Colon (tissue), 2 donors: ENCODE data around the gene TPSAB1.
"Not testable (repeated sequence)": the region's sequence is repeated elsewhere in the genome, so short reads cannot be mapped to it uniquely, and the experiment has no call there.

Experiments
- FAIRE-seq: peaks from 2 replicates; lab custom pipeline; 2012; peaks lifted over from hg19 to GRCh38; lab: Jason Lieb, UNC
- donor health status: control.
- donor health status: control.

Gene TPSAB1

DNA sequence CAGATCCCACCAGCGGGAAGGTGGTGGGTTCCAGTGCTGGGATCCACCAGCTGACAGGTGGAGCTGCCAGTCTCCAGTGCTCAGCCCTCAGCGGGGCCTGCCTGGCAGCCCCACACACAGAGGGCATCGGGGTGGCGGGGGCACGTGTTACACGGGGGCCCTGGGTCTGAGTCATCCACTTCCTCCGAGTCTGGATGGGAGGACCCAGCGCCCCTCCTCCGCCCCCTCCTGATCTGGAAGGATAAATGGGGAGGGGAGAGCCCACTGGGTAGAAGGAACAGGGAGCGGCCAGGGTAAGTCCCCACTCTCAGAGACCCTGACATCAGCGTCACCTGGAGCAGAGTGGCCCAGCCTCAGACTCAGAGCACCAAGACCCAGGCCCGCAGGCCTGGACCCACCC lies at the start of gene TPSAB1:
Gene TPSAB1, plus strand, starts transcription at position 270 of the 400 bp plus-strand sequence. CDS start 234 bp downstream, outside the sequence.
- not testable (repeated sequence) for FAIRE-seq

DNA sequence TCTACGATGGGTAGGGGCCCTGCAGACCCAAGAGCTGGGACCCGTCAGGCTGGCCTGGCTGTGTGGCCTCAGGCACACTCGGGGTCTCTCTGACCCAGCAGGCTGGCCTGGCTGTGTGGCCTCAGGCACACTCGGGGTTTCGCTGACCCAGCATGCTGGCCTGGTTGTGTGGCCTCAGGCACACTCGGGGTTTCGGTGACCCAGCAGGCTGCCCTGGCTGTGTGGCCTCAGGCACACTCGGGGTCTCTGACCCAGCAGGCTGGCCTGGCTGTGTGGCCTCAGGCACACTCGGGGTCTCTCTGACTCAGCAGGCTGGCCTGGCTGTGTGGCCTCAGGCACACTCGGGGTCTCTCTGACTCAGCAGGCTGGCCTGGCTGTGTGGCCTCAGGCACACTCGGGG lies 49.7 kb upstream of the TPSAB1 start:
- not testable (repeated sequence) for FAIRE-seq

DNA sequence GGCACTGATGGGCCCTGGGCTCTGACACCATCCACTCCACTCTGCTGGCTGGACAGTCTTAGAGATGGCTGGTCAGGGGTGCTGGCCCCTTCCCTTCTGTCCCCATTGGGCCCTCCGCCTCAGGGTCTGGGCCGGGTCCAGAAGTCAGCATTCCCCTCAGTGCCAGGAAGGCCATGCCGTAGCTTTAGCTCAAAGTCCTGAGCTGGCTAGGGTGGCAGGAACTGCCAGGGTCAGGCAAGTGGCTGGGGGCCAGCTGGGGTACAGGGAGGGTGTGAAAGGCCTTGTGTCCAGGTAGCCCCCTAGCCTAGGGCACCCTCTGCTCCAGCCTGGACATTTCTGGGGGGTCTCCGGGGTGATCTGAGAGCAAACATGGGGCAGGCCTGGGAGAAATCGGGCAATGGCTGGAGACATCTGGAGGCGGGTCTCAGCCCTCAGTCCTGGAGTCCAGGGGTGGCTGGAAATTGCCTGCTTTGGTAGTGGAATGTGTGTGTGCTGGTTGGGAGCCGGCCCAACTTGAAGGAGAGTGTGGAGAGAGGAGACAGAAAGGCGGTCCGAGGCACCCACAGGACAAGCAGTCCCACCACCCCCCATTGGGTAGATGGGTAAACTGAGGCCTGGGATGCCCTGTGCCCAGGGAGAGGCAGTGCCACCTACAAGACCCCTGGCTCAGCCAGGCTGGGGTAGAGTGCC lies 48.0 kb upstream of the TPSAB1 start:
- no peak for FAIRE-seq

DNA sequence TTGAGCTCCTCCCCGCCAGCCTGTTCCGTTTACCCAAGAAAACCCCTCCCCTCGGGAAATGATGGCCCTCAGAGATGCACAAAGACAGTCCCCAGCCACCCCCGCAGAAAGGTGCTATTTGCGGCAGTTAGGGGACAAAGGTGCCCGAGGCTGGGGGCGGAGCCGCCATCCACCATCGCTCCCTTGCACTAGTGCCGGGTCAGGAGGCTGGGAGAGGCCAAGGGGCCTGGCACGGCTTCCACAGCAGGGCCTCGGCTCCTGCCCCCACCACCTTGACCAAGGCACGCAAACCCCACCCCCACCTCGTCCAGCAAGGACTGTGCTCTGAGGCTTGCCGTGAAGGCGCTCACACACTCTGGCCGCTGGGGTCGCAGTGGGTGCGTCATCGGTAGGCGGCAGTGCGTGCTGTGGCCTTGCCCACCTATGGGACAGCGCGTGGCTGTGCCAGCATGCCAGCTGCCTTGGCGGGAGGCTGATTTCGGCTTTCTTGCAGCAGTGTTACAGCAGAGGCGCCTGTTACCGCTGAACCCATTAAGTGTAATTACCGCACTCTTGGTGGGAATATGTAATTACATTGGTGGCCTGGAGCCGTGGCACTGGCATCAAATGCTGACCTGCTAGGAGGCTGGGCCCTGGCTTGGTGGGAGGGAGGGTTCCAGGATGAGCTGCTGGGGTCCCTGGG lies 47.2 kb upstream of the TPSAB1 start:
- no peak for FAIRE-seq

DNA sequence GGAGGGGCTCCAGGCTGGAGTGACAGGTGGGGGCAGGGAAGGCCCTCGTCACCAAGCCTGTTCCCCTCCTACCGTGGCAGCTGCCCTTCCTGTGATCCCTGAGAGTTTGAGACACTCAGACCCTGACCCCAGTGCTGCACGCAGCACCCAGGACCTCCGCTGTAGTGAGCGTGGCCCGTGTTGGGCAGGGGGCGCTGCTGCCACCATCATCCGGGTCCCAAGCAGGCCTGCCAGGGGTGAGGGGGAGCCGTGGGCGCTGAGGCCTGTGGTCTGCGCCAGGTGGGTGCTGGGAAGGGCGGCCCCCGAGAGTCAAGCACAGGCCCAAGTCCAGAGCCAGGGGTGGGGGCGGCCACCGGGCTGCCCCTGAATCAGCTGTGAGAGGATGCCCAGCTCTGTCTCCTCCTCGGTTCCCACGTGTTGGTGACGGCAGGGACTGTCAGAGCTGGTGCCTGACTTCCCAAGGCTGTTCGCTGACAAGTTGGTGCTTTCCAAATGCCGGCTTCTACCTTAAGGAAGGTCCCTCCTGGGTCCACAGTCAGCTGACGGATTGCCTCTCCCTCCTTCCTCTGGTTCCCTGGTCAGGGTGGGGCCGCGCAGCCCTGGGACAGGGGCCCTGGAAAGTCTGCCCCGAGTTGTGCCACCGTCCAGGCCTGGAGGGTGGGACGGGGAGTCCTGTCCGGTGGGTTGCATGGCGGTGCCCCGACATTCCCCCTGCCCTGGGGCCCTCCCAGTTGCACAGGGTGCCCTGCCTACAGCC lies 46.5 kb upstream of the TPSAB1 start:
- FAIRE-seq = no peak

DNA sequence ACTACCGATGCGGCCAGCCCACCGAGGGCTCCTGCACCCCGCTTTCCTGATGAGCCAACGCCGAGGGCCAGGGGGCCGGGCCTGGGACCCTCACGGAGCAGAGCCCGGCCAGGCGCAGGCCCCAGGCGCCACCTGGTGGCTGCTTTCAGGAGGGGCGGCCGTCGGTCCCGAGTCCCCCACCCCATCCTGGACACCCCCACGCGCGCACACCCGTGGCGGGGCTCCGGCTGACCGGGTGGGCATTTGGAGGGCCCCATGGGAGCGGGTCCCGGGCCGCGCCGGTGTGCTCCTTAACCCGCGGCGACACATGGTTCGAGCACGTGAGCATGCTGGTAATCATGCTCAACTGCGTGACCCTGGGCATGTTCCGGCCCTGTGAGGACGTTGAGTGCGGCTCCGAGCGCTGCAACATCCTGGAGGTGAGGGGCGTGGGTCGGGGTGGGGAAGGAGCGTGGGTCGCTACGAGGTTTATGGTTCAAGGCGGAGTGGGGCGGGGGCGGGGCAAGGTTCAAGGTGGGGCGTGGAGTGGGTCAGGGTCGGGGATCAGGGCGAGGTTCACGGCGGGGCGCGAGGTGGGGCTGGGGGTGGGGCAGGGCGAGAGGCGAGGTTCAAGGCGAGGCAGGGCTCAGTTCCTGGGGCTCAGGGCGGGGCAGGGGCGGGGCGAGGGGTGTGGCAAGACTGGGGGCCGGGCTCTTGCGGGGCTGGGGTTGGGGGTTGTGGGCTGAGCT lies 45.7 kb upstream of the TPSAB1 start:
- FAIRE-seq = no peak

DNA sequence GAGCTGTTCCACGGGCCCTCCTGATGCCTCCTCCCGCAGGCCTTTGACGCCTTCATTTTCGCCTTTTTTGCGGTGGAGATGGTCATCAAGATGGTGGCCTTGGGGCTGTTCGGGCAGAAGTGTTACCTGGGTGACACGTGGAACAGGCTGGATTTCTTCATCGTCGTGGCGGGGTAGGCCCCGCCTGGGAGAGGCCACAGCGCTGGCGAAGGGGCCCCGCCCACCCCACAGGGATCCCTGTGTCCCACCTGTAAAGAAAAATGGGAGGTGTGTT lies 45.2 kb upstream of the TPSAB1 start:
- no peak for FAIRE-seq

DNA sequence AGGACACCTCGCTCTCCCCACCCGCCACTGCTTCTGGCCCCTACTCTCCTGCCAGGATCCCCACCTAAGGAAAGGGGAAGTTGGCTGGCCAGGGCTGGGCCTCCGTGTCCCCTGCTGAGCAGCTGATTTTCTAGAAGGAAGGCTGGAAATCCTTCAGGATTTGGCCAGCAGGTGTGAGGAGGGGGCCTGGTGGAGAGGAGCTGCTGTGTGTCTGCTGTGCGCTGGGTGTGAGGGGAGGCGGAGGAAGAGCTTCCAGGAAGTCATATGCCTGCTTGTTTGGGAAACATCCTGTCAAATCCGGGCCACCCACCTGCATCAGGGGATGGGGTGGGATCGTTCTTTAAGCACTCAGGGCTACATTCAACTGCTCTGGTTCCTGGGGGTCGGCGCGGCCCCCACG lies 44.0 kb upstream of the TPSAB1 start:
- FAIRE-seq = no peak

DNA sequence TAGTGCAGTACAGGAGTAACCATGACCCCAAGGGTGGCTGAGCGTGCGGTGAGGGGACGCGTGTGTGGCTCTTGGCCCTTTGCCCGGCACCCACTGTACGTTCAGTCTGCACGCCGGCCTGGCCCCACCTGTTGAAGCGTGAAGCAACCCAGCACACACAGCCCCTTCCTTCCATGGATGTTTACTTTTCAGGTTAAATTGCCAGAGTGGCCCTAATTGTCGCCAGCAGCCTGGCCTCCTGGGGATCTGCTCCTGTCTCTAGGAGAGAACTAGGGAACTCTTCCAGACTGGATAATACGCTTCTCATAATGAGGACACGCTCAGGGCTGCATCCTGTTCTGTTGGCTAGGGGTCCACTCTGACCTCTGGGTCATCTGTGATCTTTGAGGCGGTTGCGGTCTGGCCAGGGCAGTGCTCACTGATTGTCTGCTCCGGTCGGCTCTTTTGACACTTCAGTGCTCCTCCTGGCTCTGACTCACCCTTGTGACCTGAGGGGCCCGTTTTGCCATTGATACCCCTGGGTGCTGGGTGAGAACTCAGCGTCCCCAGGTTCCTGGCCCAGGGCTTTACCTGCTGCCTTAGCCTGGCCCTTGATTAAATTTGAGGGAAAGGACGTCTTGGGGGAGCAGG lies 43.2 kb upstream of the TPSAB1 start:
- FAIRE-seq = no peak

DNA sequence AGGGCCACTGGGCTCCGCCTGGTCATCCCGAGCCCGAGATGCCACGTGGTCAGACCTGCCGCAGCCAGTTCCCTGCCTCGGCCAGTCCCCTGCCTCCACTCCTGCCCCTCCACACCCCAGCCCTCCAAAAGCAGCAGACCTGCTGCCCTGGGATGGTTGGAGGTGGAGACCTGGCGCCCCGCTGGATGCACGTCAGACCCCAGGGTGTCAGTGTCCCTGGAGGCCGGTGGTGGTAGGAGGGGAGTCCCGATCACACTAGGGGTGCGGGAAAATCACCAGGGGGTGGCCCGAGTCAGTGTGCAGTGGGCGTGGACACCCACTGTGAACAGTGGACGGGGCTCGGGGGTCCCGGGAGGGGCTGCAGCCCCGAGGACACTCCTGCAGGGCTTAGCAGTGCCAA lies 42.3 kb upstream of the TPSAB1 start:
- no peak for FAIRE-seq

DNA sequence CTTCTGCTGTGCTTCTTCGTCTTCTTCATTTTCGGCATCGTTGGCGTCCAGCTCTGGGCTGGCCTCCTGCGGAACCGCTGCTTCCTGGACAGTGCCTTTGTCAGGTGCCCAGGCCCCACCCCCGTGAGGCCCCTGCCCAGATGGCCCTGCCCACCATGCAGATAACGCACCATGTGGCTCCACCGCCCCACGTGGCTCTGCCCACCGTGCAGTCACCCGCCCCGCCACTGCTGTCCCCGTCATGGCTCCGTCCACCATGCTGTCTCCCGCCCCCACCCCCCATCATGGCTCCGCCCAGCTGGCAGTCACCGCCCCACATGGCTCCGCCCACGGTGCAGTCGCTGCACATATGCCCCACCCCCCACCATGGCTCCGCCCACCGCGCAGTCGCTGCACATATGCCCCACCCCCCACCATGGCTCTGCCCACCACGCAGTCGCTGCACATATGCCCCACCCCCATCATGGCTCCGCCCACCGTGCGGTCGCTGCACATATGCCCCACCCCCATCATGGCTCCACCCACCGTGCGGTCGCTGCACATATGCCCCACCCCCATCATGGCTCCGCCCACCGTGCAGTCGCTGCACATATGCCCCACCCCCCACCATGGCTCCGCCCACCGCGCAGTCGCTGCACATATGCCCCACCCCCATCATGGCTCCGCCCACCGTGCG lies 41.7 kb upstream of the TPSAB1 start:
- FAIRE-seq = not testable (repeated sequence)

DNA sequence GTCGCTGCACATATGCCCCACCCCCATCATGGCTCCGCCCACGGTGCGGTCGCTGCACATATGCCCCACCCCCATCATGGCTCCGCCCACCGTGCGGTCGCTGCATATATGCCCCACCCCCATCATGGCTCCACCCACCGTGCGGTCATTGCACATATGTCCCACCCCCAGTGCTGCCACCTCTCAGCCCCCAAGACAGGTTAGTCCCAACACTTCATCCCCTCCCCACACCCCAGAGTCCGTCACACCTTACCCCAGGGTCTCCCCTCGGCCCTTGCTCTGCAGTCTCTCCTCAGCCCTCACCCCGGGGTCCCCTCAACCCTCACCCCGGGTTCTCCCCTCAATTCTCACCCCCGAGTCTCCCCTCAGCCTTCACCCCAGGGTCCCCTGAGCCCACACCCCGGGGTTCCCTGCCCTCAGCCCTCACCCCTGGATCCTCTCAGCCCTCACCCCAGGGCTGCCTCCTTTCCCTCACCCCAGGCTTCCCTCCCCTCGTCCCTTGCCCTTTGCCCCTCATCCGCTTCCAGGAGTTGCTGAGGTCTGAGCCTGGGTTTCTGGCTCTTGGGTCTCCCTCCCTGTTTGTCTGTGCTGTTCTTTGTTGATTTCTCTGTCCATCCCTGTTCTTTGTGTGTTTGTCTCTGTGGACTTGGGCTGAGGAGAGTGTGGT lies 41.0 kb upstream of the TPSAB1 start:
- no peak for FAIRE-seq

DNA sequence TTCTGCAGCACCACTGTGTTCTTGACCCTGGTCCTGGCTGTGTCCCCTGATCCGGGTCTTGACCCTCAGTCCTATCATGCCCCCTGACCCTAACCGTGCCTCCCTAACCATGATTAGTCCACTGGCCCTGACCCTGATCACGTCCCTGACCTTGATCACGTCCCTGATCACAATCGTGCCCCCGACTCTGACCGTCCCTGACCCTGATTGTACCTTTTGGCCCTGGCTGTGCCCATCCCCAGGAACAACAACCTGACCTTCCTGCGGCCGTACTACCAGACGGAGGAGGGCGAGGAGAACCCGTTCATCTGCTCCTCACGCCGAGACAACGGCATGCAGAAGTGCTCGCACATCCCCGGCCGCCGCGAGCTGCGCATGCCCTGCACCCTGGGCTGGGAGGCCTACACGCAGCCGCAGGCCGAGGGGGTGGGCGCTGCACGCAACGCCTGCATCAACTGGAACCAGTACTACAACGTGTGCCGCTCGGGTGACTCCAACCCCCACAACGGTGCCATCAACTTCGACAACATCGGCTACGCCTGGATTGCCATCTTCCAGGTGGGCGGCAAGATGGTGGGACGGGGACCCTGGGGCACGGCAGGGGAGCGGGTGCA lies 40.4 kb upstream of the TPSAB1 start:
- FAIRE-seq = no peak

DNA sequence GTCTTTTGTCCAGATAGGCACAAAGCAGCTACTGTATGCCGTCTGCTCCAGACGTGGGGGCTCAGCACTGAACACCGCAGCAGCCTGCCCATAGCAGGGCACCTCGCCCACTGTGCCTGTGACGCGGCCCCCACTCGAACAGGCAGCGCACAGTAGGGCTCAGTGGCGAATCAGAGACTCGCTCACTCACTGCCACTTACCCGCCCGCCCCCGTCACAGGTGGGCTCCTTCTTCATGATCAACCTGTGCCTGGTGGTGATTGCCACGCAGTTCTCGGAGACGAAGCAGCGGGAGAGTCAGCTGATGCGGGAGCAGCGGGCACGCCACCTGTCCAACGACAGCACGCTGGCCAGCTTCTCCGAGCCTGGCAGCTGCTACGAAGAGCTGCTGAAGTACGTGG lies 39.1 kb upstream of the TPSAB1 start:
- no peak for FAIRE-seq

DNA sequence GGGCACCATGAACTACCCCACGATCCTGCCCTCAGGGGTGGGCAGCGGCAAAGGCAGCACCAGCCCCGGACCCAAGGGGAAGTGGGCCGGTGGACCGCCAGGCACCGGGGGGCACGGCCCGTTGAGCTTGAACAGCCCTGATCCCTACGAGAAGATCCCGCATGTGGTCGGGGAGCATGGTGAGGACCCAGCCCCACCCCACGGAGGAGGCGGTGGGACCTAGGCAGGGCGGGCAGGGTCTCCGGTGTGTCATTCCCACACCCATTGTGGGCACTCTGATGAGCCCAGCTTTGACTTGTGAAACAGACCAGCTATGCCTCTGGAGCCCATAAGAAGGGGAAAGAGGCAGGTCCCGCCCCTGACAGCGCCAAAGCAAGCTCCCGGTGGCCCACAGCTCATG lies 38.2 kb upstream of the TPSAB1 start:
- no peak for FAIRE-seq

DNA sequence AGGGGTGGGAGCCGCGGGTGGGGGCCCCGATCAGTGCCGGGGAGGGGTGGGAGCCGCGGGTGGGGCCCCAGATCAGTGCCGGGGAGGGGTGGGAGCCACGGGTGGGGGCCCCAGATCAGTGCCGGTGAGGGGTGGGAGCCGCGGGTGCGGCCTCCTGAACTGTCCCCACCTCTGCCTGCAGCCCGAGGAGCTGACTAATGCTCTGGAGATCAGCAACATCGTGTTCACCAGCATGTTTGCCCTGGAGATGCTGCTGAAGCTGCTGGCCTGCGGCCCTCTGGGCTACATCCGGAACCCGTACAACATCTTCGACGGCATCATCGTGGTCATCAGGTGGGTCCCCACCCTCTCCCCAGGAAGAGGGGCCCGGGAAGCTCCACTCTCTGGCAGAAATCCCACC lies 35.6 kb upstream of the TPSAB1 start:
- no peak for FAIRE-seq

DNA sequence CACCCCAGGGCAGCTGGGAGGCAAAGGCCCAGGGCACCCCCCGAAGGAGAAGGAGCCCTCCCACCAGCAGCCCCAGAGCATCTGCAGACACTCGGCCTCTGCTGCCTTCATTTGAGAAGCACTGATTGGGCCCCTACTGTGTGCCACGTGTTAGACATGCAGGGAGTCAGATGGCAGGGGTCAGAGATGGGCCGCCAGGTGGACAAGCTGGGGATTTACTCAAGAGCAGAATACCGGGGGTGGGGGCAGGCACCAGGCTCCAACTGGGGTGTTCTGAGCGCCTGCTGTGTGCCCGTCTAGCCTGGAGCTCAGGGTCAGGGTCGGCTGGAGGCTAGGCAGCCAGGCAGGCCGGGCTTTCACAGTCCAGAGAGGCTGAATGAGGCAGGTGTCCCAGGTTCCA lies 34.2 kb upstream of the TPSAB1 start:
- FAIRE-seq = no peak

DNA sequence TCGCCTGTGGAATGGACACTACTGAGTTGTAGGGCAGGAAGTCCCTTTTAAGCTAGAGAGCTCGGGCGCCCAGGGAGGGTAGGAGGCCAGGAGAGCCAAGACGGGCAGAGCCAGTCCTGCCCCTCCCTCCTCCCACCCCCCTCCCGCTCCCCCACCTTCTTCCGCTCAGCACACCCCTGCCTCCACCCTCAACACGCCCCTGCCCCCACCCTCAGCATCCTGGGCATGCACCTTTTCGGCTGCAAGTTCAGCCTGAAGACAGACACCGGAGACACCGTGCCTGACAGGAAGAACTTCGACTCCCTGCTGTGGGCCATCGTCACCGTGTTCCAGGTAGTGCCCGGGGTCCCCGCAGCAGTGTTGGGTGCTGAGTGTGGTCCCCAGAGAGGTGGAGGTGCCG lies 33.7 kb upstream of the TPSAB1 start:
- FAIRE-seq = no peak

DNA sequence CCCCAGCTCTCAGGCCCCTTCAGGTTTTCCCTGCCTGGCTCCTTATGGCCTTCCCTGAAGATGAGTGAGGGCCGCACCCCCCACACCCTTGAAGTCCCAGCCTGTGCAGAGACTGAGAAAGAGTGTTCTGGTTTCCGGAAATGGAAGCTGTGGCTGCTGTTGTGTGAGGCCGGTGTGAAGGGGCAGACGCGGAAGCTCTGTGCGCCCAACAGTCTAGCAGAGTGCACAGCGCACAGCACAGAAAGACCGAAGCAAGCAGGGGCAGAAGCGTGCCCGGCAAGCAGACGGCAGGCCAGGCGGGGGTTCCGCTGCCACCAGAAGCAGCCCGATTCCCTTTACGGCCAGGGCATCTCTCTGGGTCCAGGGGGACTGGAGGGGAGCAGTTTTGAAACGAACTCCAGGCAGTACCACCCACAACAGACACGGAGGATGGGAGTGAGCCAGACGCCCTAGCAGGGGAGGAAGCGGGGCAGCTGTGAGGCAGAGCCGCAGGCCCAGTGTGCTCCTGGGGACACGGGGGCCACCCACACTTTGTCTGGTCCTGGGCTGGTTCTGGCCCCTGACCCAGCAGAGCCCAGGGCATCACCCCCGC lies 32.2 kb upstream of the TPSAB1 start:
- FAIRE-seq = no peak

DNA sequence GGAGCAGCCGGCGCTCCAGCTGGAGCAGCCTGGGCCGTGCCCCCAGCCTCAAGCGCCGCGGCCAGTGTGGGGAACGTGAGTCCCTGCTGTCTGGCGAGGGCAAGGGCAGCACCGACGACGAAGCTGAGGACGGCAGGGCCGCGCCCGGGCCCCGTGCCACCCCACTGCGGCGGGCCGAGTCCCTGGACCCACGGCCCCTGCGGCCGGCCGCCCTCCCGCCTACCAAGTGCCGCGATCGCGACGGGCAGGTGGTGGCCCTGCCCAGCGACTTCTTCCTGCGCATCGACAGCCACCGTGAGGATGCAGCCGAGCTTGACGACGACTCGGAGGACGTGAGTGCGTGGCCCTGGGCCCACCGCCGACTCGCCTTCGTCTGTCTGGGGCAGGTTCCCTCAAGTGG lies 31.4 kb upstream of the TPSAB1 start:
- no peak for FAIRE-seq
